GM19438 (cell line): Measurements from ENCODE around the gene MKRN1.
"Not testable (repeated sequence)": the region's sequence is repeated elsewhere in the genome, so short reads cannot be mapped to it uniquely, and the experiment has no call there.

Experiments
- ATAC-seq: cut with Tn5 transposase; IDR thresholded peaks from one replicate; pipeline ENCODE4 v1.9.1; 2021; ENCODE audit warnings: low read depth; ENCODE audit not compliant: unreplicated experiment

Gene MKRN1

DNA sequence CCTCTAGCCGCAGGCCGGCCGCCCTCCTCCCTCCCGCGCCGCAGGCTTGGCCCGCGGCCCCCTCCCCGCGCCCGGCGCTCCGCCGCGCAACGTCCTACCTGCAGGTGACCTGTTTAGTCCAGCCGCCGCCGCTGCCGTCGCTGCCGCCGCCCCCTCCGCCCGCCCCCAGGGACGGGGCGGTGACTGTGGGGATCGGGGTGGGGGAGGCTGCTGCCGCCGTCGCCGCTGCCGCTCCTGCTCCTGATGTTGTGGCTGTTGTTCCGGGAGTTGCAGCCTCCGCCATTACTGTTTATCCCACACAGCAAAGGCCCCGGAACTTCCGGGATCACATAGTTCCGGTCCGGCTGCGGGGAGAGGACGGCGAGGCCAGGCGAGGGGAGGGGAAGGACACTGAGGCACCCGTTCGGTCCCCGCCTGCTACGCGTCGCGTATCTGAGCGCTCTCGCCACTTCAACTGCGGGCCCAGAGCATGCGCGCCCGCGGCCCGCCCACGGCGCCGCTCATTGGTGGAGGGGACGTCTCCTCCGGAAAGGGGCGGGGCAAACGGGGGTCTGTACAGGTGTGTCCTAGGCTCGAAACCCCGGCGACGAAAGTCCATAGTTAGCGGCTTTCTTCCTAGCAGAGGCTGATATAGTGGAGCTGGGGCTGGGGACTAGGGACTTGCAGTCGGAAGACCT is at the start of gene MKRN1:
MKRN1 (minus strand) TSS at position 444 of the 677 bp plus-strand sequence; CDS start at position 283, 161 bp downstream.
- ATAC-seq = peak; percentile 91

GRCh38 chr7:140526787-140527664 is 47.7 kb upstream of the MKRN1 start:
- no peak for ATAC-seq

GRCh38 chr7:140526214-140526613 is 46.9 kb upstream of the MKRN1 start:
- ATAC-seq = peak; percentile 49

DNA sequence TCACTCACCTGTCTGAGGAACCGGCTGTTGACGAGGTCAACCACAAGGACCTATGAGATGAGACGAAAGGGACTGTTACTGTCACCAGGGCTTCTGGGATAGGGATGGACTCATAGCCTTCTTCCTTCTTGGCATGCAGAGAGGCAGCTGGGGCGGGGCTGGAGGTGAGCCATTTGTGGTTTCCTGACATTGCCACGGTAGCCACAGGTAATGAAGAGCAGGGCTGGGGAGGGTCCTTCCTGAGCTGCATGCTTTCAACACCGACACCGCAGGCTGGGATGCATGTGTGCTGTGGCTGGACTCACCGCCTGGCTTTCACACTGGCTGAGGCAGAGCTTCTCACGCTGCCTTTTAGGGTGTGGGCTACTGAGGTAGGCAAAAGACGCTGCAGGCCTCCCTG is 46.4 kb upstream of the MKRN1 start:
- peak; percentile 65 for ATAC-seq

DNA sequence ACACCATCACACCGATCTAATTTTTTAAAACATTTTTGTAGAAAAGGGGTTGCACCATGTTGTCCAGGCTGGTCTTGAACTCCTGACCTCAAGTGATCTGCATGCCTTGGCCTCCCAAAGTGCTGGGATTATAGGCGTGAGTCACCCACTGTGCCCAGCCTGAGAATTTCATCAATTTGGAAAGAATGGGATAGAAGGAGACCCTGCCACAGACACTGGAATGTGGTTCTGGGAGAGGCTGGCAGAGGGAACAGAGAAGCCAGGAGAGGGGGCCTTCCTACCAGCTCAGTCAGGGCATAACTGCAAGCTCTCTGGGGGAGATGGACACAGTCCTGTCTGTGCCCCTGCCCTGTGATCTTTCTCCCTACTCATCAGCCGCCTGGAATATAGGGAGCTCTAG is 42.1 kb upstream of the MKRN1 start:
- no peak for ATAC-seq

DNA sequence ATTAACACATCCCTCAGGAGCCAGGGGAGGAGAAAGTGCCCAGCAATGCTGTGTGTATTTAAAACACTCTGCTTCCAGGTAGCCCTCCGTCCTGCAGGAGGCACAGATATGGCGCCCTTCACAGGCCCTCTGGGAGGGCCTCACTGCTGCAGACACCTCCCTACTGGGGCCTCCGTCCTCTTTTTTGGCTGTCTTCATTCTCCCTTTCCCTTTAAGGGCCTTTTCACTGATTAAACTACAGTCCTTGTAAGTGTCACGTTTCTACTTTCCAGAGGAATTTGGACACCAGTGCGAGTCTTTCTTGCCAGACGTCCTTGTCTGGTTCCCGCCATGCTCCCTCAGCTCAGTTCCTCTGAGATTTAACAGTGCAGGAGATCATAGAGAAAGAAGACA is 39.7 kb upstream of the MKRN1 start:
- ATAC-seq = no peak

DNA sequence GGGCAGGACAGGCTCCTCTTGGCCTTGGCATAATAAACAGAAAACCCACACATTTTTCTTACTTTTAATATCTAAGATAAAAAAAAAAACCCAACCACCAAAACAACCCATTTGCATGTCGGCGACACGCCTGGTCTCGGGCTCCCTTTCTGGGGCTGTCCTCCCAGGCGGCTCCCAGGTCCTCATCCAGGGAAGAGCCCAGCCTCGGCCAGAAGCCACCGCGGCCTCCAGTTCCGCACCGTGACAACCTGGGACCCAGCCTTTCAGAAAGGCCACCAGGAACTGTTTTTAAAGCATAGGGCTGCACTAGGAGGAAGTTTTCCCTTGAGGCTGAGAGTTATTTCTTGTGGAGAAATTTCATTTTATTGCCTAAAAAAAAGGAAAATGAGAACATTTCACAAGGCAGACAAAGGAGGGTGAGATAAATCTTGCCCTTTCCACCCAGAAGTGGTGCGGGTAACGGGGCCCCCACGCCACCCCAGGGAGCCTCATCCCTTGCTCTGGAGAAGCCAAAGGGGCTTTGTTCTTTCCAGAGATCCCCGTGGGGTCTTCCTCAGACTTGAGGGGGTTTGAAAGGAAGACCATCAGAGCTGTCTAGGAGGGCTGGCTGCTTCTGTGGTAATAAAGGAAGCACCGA is 39.2 kb upstream of the MKRN1 start:
- ATAC-seq = no peak

DNA sequence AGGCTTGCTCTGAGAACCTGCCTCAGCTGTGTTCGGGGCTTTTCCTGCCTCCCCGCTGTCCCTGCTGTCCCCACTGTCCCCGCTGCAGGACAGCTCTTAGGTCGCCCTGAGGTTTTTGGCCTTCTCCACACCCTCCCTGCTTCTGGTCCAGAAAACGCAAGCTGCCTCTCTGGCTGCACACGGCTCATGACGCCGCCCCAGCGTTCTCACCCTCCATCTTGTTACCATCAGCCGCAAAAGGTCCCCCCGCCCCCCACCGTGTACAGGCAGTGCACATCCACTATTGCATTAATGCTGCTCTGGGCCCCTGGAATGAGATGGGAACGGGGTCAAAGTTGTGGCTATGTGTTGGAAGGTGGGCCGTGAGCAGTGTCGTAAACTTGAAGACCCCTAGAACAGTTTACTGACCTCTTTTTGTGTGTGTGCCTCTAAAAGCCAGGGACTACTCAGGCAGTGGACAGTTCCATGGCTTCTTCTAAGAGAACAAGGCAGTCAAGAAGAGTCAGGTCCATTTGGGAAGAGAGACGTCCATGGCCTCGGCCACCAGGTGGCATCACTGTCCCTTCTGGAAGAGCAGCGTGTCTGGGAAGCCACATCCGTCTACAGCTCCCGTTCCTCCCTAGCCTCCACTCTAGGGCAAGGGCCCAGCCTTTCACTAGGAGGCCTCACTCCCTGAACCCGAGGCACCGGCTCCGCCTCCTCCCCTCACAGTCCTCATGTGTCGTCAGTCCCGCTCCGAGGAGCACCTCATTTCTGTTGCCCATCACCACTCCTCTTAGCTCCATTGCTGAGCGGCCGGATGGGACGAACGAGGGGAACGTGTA is 38.5 kb upstream of the MKRN1 start:
- peak; percentile 84 for ATAC-seq

- no peak for ATAC-seq
These were observed 33.2 kb upstream of the MKRN1 start for GRCh38 chr7:140512317-140513000.

DNA sequence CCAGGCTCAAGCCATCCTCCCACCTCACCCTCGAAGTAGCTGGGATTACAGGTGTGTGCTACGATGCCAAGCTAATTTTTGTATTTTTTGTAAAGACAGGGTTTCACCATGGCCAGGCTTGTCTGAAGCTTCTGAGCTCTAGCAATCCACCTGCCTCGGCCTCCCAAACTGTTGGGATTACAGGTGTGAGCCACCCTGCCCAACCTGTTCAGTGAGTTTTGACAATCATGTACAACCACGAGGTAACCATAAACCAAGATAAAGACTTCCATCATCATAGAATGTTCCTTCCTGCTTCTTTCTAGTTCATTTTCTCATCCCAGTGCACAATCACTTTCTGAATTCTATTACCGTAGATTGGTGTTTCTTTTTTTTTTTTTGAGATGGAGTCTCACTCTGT is 30.5 kb upstream of the MKRN1 start:
- no peak for ATAC-seq

GRCh38 chr7:140507556-140507955 is 28.3 kb upstream of the MKRN1 start:
- not testable (repeated sequence) for ATAC-seq

- ATAC-seq = no peak
These were observed 27.6 kb upstream of the MKRN1 start for GRCh38 chr7:140506788-140507464.

DNA sequence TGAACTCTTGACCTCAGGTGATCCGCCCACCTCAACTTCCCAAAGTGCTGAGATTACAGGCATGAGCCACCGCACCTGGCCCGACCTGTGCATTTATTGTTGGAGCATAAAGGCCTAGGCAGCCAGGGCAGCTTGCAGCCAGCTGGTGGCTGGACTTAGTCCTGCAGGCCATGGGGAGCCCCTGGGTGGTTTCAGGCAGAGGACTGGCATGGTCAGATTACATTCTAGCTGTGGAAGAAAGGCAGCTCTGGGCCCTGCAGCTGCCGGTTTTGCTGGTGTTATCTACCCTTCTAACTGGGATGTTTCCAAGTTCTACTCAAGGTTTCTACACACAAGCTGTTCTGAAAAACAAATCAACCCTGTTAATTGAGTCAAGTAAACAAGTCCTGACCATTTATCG is 22.7 kb upstream of the MKRN1 start:
- ATAC-seq = no peak

DNA sequence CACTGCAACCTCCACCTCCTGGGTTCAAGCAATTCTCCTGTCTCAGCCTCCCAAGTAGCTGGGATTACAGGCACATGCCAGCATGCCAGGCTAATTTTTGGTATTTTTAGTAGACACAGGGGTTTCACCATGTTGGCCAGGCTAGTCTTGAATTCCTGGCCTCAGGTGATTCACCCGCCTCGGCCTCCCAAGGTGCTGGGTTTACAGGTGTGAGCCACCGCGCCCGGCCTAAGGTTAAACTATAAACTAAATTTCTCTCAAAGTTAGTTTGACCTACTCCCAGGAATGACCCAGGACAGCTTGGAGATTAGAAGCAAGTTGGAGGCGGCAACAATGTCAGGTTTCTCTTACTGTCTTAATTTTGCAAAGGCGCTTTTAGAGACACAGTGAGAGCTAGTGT is 18.5 kb upstream of the MKRN1 start:
- ATAC-seq = not testable (repeated sequence)

DNA sequence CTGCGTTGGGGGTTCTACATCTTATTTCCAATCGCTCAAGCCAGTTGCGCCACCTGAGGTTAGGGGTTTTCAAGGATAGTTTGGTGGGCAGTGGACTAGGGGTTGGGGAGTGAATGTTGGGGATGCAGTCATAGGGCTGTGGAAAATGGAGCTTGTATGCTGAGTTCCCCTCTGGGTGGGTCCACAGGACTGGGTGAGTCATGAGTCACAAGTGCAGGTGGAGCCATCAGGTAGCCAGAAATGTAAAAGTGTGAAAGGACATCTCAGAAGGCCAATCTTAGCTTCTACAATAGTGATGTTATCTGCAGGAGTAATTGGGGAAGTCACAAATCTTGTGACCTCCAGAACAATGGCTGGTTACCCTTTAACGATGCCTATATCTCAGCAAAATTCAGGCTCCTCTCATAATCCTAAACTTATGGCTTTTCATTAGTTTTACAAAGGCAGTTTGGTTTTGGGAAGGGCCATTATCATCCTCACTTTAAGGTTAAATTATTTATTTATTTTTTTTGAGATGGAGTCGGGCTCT is 18.0 kb upstream of the MKRN1 start:
- ATAC-seq = no peak

- ATAC-seq = no peak
These were observed 16.3 kb upstream of the MKRN1 start for GRCh38 chr7:140495514-140496097.

DNA sequence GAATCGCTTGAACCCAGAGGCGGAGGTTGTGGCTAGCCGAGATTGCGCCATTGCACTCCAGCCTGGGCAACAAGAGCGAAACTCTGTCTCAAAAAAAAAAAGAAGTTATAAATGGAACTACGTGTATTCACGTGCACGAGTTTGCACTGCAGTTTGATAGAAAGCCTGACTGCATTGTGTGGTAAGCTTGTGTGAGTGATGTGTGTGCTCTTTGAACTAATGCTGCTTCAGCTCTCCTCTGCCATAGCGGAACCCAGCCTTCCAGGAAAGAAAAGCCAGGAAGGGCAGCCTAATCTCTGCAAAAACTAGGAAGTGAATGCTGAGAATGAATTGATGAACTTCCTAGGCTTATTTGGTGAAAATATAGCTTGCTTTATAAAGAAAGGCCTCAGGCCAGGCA is 15.6 kb upstream of the MKRN1 start:
- no peak for ATAC-seq

- no peak for ATAC-seq
These were observed 9.7 kb upstream of the MKRN1 start for GRCh38 chr7:140489026-140489359.
